GM18511 (cell line): ENCODE data around the gene RALGPS2.
"Not testable (repeated sequence)": the region's sequence is repeated elsewhere in the genome, so short reads cannot be mapped to it uniquely, and the experiment has no call there.

ENCODE experiments used
- ATAC-seq: cut with Tn5 transposase; IDR thresholded peaks from one replicate; pipeline ENCODE4 v1.9.1; 2021; ENCODE audit warnings: mild to moderate bottlenecking, moderate library complexity; ENCODE audit not compliant: unreplicated experiment

Gene RALGPS2

GRCh38 chr1:178939338-178940067 lies 214.5 kb downstream of the RALGPS2 start:
- no peak for ATAC-seq

DNA sequence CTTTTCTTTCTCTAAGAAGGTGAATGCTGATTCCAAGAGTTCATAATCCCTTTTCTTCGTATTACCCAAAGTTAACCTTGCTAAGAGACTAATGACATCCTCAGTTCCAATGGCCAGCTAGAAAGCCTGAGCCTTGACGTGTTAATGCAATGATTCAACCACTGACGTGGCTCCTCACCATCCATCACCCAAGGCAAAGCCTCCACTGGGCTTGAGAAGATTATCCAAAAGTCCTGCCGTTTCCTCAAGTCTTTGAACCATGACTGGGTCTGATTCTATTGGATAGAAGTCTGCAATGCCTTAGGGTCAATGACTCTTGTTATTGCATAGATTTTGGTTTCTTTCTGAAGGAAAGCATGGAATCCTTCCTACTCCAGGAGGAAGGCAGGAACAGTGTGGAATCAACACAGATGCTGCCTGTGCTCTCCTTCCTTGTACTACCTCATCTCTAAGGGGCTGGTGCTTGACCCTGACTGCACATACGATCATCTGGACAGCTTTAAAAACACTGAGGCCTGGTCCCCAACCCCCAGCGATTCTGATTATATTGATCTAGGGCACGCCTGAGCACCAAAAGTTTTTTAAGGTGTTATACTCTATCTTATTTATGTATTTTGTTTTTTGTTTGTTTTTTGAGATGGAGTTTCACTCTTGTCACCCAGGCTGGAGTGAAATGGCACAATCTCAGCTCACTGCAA lies 215.2 kb downstream of the RALGPS2 start:
- no peak for ATAC-seq

- no peak for ATAC-seq
Measured at GRCh38 chr1:178941261-178941689, 216.2 kb downstream of the RALGPS2 start.

DNA sequence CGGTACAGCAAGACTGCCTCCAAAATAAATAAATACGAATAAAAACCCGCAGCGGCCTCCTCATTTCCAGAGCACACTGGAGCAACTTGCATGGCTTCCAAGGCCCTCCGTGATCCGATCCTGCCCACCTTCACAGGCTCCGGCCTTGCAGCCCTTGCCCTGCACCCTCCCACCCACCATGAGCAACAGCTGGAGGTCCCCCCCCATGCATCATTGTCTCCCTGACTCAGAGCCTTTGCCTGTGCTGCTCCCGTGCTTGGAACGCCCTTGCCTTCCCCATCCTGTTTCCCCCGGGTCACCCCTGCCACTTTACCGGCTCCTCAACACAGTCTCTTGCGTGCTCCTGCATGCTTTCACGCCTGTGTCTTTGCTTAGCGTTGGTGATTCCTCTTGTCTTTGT lies 216.8 kb downstream of the RALGPS2 start:
- no peak for ATAC-seq

DNA sequence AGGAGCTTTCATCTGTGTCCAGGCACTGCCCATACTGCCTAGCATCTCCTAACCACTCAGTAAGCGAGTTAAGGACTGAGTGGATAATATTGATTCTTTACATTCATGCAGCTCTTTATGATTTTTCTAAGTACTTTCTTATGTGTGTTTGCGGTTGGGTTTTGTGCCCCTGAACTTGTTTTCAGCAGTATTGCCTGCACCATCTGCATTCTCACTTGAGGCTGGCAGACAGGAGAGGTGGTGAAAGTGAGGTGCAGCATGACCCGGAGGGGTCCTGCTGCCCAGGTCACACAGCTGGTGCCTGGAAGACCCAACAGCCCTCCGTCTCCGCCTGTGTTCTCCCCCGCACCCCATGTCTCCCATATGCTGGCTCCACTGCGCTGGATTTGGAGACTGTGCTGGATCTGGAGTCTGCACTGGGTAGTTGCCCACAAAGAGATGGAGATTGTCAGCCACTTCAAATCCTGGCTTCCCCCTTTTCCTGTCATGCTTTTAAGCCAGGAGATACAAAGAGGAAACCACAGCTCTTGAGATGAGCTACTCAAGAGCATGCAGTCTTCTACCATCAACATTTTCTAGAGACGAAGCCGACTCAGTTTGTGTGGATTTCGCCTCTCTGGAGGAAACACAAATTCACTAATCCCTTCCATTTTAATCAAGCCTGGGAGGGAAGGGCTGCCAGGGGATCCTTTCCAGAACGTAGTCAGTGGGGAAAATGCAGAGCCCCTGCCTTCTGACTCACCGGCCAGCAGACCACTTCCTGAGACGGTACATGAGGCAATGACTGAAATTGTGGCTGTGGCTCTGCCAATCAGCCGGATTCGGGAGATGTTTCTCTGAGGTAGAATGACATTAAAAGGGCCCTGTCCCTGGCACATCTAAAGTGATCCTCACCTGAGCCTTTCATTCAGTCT lies 217.5 kb downstream of the RALGPS2 start:
- ATAC-seq: no peak

- no peak for ATAC-seq
Measured at GRCh38 chr1:178944729-178945128, 219.7 kb downstream of the RALGPS2 start.

GRCh38 chr1:178945763-178946266 lies 220.8 kb downstream of the RALGPS2 start:
- no peak for ATAC-seq

- ATAC-seq: no peak
Measured at GRCh38 chr1:178946416-178946815, 221.4 kb downstream of the RALGPS2 start.

- ATAC-seq: peak; percentile 53
Measured at GRCh38 chr1:178946855-178947676, 222.0 kb downstream of the RALGPS2 start.

- ATAC-seq: peak; percentile 50
Measured at GRCh38 chr1:178947677-178947981, 222.6 kb downstream of the RALGPS2 start.

- ATAC-seq: no peak
Measured at GRCh38 chr1:178948676-178949075, 223.6 kb downstream of the RALGPS2 start.

GRCh38 chr1:178949866-178950265 lies 224.8 kb downstream of the RALGPS2 start:
- not testable (repeated sequence) for ATAC-seq

DNA sequence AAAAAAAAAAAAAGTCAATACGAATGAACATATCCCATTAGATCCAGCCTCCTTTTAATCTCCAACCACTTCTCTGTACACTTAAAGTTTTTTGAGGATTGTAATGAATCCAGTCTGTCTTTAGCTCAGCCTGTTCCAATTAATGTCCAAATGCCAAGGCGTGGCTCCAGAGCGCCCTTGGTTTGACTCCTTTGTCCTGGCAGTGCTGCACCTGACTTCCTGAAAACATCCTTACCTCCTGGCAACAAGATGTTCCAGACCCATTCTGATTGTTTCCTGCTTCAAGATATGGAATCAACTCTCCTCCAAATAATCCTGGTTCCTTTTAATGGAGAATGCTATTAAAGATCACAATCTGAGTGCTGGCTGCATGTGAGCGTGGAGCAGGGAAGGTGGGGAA lies 226.6 kb downstream of the RALGPS2 start:
- no peak for ATAC-seq

- ATAC-seq: no peak
Measured at GRCh38 chr1:178953034-178953433, 228.0 kb downstream of the RALGPS2 start.

- no peak for ATAC-seq
Measured at GRCh38 chr1:178953538-178954324, 228.7 kb downstream of the RALGPS2 start.

DNA sequence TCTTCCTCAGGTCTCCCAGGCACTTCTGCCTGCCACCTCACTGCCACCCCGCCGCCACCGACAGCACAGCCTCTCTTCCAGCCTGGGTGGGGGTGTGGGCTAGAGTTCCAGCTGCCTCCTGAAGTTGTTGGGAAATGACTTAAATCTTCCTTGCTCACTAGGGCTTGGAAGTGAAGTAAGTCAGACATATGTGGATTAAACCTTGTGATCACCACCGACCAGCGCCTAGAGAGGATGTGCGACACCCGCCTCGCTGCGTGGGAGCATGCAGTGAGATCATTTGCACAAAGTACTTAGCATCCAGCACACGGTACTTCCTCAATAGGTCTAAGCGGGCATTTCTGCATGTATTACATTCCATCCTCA lies 229.3 kb downstream of the RALGPS2 start:
- ATAC-seq: no peak

- no peak for ATAC-seq
Measured at GRCh38 chr1:178954937-178955336, 229.9 kb downstream of the RALGPS2 start.

GRCh38 chr1:178955391-178955954 lies 230.4 kb downstream of the RALGPS2 start:
- no peak for ATAC-seq

DNA sequence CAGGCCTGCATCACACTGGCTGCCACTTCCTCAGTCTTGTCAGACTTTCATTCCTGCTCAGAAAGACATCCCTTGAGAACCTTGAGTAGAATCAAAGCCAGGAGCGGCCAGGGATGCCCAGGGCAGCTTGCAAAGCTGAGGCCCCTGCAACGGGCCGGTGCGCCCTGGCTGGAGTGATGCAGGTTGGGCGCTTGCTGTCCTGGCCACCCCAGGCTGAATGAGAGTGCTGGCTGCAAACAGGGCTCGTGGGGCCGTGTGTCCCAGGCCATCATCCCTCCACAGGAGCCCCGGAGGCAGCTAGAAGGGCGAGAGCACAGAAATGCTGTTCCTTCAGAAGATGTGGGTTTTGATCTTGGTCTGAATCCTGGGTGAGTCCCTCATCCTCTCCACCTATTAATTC lies 233.4 kb downstream of the RALGPS2 start:
- ATAC-seq: no peak
